Middle frontal gyrus (tissue), 1 donor: ENCODE results near the gene CHST8.

Experiments used
- DNase-seq: peaks from one replicate; pipeline ENCODE4 v3.0.0-alpha.2; 2015; ENCODE audit warnings: low spot score; ENCODE audit errors: extremely low spot score

Gene CHST8

GRCh38 chr19:33673258-33673875 lies 51.6 kb downstream of the CHST8 start:
- no peak for DNase-seq

- DNase-seq, result no peak
These were observed 52.4 kb downstream of the CHST8 start for GRCh38 chr19:33673996-33674625.

- no peak for DNase-seq
These were observed 53.0 kb downstream of the CHST8 start for GRCh38 chr19:33674626-33675367.

GRCh38 chr19:33675501-33676124 lies 53.9 kb downstream of the CHST8 start:
- DNase-seq, result no peak

GRCh38 chr19:33676999-33677665 lies 55.4 kb downstream of the CHST8 start:
- no peak for DNase-seq

GRCh38 chr19:33677745-33678426 lies 56.1 kb downstream of the CHST8 start:
- DNase-seq, result no peak

- no peak for DNase-seq
These were observed 57.2 kb downstream of the CHST8 start for GRCh38 chr19:33678796-33679585.

GRCh38 chr19:33679696-33680095 lies 57.9 kb downstream of the CHST8 start:
- no peak for DNase-seq

- DNase-seq, result no peak
These were observed 59.4 kb downstream of the CHST8 start for GRCh38 chr19:33681081-33681680.

- no peak for DNase-seq
These were observed 62.3 kb downstream of the CHST8 start for GRCh38 chr19:33683881-33684537.

- DNase-seq, result no peak
These were observed 62.9 kb downstream of the CHST8 start for GRCh38 chr19:33684538-33685232.

- DNase-seq, result no peak
These were observed 63.8 kb downstream of the CHST8 start for GRCh38 chr19:33685541-33685940.

- no peak for DNase-seq
These were observed 64.5 kb downstream of the CHST8 start for GRCh38 chr19:33686262-33686661.

- DNase-seq, result no peak
These were observed 65.1 kb downstream of the CHST8 start for GRCh38 chr19:33686687-33687480.

GRCh38 chr19:33687481-33688170 lies 65.9 kb downstream of the CHST8 start:
- DNase-seq, result no peak

GRCh38 chr19:33688171-33688992 lies 66.6 kb downstream of the CHST8 start:
- DNase-seq, result no peak
